Duodenal mucosa (tissue), 2 donors: ENCODE results near the gene MCM3.
A peak's percentile ranks its signal among the peaks of the same experiment; 100 is the strongest.

Experiments
- H3K27ac ChIP-seq: one replicate; pipeline ENCODE4 v1.7.0; 2013; ENCODE audit warnings: low read depth, low read length
- H3K27me3 ChIP-seq, 2 donors: one replicate each; pipeline ENCODE4 v1.7.0; 2013; ENCODE audit warnings: low read length in 2 of 2, control low read depth in 1 of 2; ENCODE audit not compliant: insufficient read depth in 2 of 2, control insufficient read depth in 1 of 2
- H3K36me3 ChIP-seq, 2 donors: one replicate each; pipeline ENCODE4 v1.7.0; 2013; ENCODE audit warnings: low read length in 2 of 2, control low read depth in 1 of 2; ENCODE audit not compliant: insufficient read depth in 2 of 2, control insufficient read depth in 1 of 2
- H3K4me1 ChIP-seq, 2 donors: one replicate each; pipeline ENCODE4 v1.7.0; 2013; ENCODE audit warnings: low read length in 2 of 2, control low read depth in 1 of 2; ENCODE audit not compliant: insufficient read depth in 2 of 2, control insufficient read depth in 1 of 2
- H3K4me3 ChIP-seq, 2 donors: one replicate each; pipeline ENCODE4 v1.7.0; 2013; ENCODE audit warnings: low read length in 2 of 2, low read depth in 1 of 2
- H3K9ac ChIP-seq, 2 donors: one replicate each; pipeline ENCODE4 v1.7.0; 2013; ENCODE audit warnings: low read length in 2 of 2, low read depth in 1 of 2
- H3K9me3 ChIP-seq, 2 donors: one replicate each; pipeline ENCODE4 v1.7.0; 2013; ENCODE audit warnings: low read length in 2 of 2, control low read depth in 1 of 2; ENCODE audit not compliant: control insufficient read depth in 1 of 2

Gene MCM3

GRCh38 chr6:52284460-52285176, at the start of gene MCM3:
Gene MCM3, minus strand, starts transcription at chr6:52284742. Its CDS starts 68 bp downstream, at chr6:52284674.
- H3K4me1 ChIP-seq, result peaks cover 18 to 23% of the 10 kb centered on the region in 2 donors

DNA sequence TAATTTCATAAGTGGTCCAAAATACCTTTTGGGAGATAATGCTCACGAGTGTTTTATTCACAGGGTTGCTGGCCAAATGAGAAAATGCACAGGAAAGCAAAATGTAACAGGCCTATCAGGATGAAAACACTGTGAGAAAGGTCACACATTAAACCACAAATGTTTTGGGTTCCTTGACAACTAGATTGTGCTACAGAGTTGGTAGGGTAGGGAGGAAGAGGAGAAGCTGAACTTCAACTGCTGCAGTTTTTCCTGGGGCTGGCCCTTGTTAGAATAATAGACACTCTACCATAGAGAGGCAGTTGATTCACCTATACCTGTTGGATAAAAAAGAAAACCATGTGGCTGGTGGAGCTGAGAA, 49.3 kb upstream of the MCM3 start:
- H3K9ac ChIP-seq, result peak overlapping the region in 1 of 2 donors; percentile 26
- H3K27me3 ChIP-seq, result no peaks in the 10 kb centered on the region
- no peak overlapping the region for H3K27ac ChIP-seq
- H3K9me3 ChIP-seq, result no peaks in the 10 kb centered on the region
- H3K36me3 ChIP-seq, result no peaks in the 10 kb centered on the region
- no peak overlapping the region for H3K4me3 ChIP-seq
- H3K4me1 ChIP-seq, result peaks cover 31 to 32% of the 10 kb centered on the region in 2 donors

More at GRCh38 chr6:52284460-52285176, at the start of gene MCM3:
- no peak within 1 kb of the TSS for H3K27ac ChIP-seq
- no peaks in the 10 kb centered on the region for H3K27me3 ChIP-seq
- H3K4me3 ChIP-seq, result peak within 1 kb of the TSS; percentile 91
- peaks cover 14 to 29% of the 10 kb centered on the region in 2 donors for H3K36me3 ChIP-seq
- peak within 1 kb of the TSS; percentile 62 to 76 for H3K9ac ChIP-seq
- no peaks in the 10 kb centered on the region for H3K9me3 ChIP-seq

GRCh38 chr6:52331793-52332457, 47.4 kb upstream of the MCM3 start:
- Histone ChIP-seq H3K9ac (no peak overlapping the region), H3K27me3 (no peaks in the 10 kb centered on the region), H3K9me3 (no peaks in the 10 kb centered on the region), H3K27ac (no peak overlapping the region), H3K36me3 (no peaks in the 10 kb centered on the region), H3K4me3 (no peak overlapping the region), H3K4me1 (peaks cover 37 to 45% of the 10 kb centered on the region in 2 donors)

DNA sequence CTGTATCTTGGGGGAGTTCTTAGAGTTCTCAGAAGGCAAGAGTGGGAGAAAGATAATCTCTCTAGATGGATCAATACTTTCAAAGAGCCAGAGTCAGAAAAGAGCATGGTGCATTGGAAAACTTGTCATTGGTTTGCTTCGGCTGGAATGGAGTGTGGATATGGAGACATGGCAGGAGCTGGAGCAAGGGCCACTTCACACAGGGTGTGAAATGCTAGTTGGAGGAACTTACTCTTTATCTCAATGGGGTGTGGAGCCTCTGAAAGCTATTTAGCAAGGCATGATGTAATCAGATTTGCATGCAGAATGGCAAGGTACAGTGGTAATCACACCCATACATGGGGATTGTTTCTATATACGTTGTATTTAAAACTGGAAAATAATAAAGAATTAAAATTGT, 45.9 kb upstream of the MCM3 start:
- Histone ChIP-seq H3K9ac (peak overlapping the region in 1 of 2 donors; percentile 22), H3K27ac (peak overlapping the region; percentile 43), H3K36me3 (no peaks in the 10 kb centered on the region), H3K4me1 (peaks cover 47 to 56% of the 10 kb centered on the region in 2 donors), H3K9me3 (no peaks in the 10 kb centered on the region), H3K27me3 (no peaks in the 10 kb centered on the region), H3K4me3 (no peak overlapping the region)

DNA sequence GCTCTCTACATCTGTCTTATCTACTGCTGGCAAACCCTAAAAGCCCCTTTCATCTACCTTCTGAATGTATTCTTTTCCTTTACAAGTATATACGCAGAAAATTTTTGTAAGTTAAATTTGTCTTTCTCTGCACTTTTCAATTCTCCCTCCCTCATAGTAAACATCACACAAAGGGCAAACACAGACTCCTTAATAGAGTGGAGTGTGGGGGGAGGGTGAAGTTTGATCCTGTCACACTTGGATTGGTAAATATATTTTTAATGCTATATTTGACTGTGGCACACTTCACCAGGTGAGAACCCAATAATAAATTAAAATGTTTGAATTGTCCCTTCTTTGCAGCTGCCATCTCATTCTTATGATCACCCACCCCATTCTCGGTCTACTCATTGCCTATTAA, 44.2 kb upstream of the MCM3 start:
- Histone ChIP-seq H3K9me3 (no peaks in the 10 kb centered on the region), H3K27ac (no peak overlapping the region), H3K36me3 (no peaks in the 10 kb centered on the region), H3K4me3 (no peak overlapping the region), H3K27me3 (no peaks in the 10 kb centered on the region), H3K4me1 (peaks cover 42 to 61% of the 10 kb centered on the region in 2 donors), H3K9ac (no peak overlapping the region)

- Histone ChIP-seq H3K9ac (no peak overlapping the region), H3K4me1 (peaks cover 38 to 57% of the 10 kb centered on the region in 2 donors), H3K4me3 (peak overlapping the region; percentile 14 to 30), H3K36me3 (no peaks in the 10 kb centered on the region), H3K27me3 (no peaks in the 10 kb centered on the region), H3K9me3 (no peaks in the 10 kb centered on the region), H3K27ac (peak overlapping the region; percentile 30)
Measured at GRCh38 chr6:52328303-52328662, 43.7 kb upstream of the MCM3 start.

DNA sequence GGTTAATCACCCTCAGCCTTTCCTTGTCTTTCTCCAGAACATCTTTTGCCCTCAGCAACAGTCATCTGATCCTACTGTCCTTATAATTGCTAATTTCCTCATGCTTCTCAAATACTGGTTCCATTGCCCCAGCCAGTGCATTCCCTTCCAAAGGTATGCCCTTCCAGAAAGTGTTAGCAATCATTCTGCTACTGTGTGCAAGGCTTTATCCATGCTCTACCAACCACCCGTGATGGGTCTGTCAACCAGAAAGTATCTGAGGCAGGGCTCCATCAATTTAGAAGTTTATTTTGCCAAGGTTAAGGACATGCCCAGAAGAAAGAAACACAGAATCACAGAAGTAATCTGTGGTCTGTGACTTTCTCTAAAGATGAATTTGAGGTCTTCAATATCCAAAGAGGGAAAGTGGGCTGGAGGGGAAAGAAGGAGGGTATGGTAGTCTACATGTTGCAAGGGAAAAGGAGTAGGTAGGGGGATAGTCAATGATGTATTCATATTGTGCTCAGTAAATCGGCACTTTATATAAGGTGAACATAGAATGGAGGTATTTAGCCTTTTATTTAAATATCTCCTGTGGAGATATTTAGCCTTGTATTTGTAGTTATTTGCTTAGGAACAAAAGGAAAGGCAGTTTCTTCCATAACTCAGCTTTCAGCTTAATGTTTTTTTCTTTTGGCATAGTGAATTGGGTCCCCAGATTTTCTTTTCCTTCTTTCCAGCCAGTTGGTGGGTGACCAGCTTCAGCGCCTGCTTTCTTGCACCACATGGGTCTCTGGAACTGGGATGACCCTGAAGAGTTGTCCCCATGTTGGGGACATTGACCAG, 42.2 kb upstream of the MCM3 start:
- no peak overlapping the region for H3K9ac ChIP-seq
- H3K4me3 ChIP-seq, result no peak overlapping the region
- no peaks in the 10 kb centered on the region for H3K9me3 ChIP-seq
- no peaks in the 10 kb centered on the region for H3K27me3 ChIP-seq
- peaks cover 34 to 52% of the 10 kb centered on the region in 2 donors for H3K4me1 ChIP-seq
- no peaks in the 10 kb centered on the region for H3K36me3 ChIP-seq
- H3K27ac ChIP-seq, result no peak overlapping the region

- H3K9ac ChIP-seq, result no peak overlapping the region
- H3K9me3 ChIP-seq, result no peaks in the 10 kb centered on the region
- H3K27ac ChIP-seq, result peak overlapping the region; percentile 30
Measured at GRCh38 chr6:52325695-52326471, 41.3 kb upstream of the MCM3 start.

DNA sequence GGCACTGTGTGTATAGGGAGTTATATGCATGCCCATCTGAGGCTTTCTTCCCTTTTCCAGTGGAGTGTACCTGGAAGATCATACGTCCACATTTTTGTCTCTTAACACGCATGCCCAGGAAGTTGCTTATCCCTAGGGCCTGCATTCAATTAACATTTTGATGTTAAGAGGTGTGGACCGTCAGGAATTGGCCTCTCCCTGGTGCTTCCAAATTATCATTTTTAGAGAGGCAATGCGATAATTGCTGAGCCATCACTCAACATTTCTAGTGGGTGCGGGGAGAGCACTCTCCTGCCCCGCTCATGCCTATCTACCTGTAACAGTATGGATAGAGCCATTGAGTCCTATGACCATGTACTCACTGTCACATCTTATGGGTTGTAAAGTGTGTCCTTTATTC, 39.6 kb upstream of the MCM3 start:
- H3K4me3 ChIP-seq, result no peak overlapping the region
- no peaks in the 10 kb centered on the region for H3K27me3 ChIP-seq
- no peak overlapping the region for H3K9ac ChIP-seq
- H3K36me3 ChIP-seq, result no peaks in the 10 kb centered on the region
- H3K9me3 ChIP-seq, result no peaks in the 10 kb centered on the region
- H3K27ac ChIP-seq, result no peak overlapping the region
- H3K4me1 ChIP-seq, result peaks cover 23 to 38% of the 10 kb centered on the region in 2 donors

More at GRCh38 chr6:52325695-52326471, 41.3 kb upstream of the MCM3 start:
- H3K4me1 ChIP-seq, result peaks cover 30 to 48% of the 10 kb centered on the region in 2 donors
- no peak overlapping the region for H3K4me3 ChIP-seq
- H3K36me3 ChIP-seq, result no peaks in the 10 kb centered on the region
- no peaks in the 10 kb centered on the region for H3K27me3 ChIP-seq
